ENCODE data around the gene SIVA1. TPM values are rescaled to one million over a fixed set of nuclear protein-coding genes. Genes with fewer than 3 reads are reported as not detected.

Gene SIVA1
- total RNA-seq, 2 donors from 2014 or later = 58.3 to 66.1 TPM

DNA sequence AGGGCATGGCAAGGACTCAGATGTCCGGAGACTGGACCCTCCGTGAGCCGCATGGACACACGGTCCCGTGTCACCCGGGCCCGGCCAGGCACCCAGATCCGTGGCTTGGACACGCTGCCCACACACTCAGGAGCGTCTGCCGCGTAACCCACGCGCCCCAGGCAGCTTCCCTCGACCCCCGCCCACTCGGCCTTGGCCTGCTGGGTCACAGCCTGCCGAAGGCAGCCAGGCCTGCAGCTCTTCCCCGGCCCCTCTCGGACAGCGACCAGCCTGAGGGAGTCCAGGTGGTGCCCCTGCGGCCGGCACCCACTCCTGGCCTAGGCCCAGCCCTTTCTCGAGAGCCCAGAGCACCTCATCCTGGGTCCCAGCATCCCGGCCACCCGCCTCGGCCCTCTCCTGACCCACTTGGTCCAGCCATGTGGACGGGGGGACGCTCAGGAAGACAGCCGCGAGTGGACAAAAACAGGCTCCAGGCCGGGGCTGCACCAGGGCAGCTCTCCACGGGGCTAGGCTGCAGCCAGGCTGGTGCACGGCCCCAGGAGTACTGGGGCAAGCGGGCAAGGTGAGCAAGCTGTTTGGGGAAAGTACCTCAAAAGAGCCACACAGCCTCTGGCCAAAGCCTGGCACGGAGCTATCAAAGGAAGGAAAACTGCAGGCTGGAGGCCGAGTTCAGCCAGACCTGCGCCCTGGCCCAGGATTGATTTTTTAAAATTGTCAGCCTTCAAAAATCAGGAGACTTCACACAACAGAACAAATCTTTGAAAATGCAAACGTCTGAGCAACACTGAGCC, 36.1 kb downstream of the SIVA1 start:
- intact Hi-C loops (cut with DNase I) = no loop called here
- DNase-seq (ENCODE audit: low spot score) = no peak

DNA sequence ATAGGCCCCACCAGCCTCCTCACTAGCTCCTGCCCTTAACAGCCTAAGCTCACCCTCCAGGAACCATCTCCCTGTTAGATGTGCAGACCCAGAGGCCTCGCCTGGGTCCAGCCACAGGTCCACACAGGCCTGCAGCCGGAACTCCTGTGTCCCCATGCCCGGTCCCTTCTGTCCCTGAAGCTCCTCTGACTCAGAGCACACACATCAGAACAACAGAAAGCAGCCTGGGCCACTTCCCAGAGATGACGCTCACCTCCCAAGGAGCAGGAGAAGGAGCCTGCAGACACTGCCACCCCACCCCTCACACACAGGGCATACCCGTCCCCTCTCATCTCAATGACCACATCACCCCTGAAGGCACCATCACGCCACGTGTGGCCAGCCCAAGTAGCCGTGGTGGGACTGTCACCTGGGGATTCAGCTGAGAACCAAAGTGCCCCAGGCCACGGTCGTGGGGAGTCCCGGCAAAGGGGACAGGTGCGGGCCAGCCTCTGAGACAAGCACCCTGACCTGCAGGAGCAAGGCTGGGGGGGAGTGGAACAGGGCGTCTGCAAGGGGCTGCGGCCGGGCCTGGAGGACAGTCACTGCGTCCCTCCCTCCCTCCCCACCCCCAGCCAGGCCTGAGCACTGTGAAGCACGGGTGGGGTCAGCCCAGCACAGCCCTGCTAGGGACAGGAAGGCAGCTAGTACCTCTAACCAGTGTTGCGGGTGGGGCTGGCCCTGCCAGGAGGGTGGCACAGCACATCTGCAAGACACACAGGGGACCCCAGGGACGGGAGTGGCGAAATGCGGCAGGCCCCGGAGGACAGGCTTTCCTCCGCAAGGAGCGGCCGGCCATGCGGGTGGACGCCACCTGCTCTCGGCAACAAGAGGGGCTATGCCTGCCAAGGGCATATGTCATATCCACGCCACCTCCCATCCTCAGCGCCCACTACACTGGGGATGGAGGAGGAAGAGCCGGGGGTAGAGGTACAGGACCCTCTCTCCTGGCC, 37.1 kb downstream of the SIVA1 start:
- intact Hi-C loops (cut with DNase I) = no loop called here

DNA sequence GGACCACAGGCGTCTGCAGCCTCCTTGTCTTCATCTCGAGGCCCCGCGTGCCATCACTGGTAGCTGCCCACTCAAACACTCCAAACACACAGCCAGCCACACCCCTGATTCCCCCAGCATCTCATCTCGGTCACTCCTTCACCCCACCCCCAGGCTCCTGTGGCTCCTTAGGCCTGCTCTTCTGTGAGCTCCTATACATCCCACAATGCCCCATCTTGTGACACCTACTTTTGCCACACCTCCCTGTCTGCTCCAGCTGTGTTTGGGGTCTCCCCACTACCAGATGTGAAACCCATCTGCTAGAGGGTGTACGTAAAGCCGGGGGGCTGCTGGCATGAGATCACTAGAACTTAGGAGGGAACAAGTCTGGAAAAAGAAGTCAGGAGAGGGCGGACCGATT, 38.5 kb downstream of the SIVA1 start:
- intact Hi-C loops (cut with DNase I) = no loop called here
- no peak for DNase-seq (ENCODE audit: low spot score)

More for the DNA sequence above, 37.1 kb downstream of the SIVA1 start:
- DNase-seq (ENCODE audit: low spot score) = no peak

DNA sequence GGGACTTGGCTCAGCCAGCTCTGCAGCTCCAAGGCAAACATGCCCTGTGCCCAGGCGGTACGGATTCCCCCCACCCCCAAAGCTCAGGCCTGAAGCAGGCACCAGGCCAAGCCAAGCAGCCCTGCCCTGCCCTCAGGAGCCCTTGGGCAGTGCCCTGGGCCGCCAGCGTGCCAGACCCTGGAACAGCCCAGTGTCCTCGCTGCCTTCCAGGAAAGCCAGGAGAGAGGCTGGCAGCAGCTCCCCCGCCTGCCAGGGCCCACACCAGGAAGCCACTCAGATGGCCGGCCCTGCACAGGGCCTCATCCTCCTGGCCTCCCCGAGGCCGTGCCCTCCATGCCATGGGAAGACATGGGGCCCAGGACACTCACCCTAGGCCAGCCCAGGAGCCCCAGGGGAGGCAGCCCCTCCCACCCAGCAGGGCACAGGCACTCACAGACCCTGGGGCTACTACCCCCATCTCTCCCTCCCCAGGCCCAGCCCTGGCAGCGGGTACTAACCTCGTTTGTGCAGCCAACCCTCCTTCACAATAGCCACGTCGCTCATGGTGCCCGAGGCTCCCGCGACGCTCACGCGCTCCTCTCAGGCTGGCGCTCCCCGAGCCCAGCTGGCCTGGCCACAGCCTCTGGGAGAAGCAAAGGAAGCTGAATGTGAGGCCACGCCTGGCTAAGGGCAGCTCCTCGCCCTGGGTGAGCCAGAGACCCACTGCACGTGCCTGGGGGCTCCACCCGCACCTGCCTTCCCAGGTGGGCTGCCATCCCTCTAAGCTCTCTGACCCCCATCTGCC, 39.3 kb downstream of the SIVA1 start:
- DNase-seq (ENCODE audit: low spot score) = no peak
- intact Hi-C loops (cut with DNase I) = no loop called here

DNA sequence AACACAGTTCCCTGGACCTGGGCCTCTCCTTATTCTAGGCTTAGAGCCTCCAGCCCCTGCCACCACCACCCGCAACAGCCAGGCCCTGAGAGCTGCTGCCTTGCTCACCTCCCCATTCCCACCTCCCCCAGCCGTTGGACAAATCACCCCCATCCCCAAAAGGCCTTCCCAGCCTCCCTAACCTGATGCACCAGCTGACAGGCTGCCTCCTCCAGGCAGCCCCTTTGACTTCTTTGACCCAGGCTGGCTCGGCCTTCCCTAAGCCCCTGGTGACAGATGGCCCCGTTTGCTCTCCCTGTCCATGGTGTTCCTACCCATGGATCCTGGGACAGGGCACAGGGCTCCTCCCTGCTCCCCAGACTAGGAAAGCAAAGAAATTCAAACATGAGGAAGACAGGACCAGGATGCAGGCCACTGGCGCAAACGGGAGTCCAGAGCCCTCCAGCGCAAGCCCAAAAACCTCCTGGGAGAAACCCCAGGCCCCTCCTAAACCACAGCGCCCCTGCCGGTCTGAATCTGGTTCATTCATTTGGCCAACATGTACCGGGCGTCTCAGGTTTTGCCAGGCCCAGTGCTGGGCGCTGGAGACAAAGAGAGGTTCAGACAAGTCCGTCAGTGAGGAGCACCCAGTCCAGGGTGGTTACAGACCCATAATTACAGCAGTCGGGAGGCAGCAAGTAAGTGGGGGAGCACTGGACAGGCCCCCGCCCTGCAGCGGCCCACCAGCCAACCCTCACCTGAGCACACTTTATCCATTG, 40.2 kb downstream of the SIVA1 start:
- DNase-seq (ENCODE audit: low spot score) = no peak
- intact Hi-C loops (cut with DNase I) = no loop called here

DNA sequence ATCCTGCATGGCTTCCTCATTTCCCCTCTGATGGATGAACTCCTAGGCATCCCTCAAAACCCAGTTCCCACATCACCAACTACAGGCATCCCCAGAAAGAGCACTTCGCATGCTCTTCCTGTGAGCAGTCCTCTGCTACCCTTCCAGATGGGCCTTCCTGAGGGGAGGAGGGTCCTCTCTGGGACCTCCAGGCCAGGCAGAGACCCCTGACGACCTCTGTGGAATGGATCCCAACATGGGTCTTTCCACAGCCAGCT, 40.7 kb downstream of the SIVA1 start:
- no peak for DNase-seq (ENCODE audit: low spot score)
- intact Hi-C loops (cut with DNase I) = no loop called here

DNA sequence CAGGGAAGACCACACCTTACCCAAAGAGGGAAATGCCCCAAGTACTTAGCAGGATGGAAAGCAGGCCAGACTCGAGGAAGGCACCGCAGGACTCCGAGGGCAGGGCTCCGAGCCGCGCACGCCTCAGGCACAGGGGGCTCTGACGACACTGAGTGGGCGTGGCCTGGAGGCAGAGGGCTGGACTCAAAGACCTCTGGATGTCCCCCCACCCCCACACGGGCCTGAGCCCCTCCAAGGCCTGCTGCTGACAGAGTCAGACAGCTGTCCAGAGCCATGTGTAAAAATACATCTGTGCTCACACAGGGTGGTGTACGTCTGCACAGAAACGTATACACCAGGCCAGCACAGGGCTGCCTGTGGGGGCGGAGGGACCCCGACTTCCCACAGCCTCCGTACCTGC, 41.2 kb downstream of the SIVA1 start:
- no peak for DNase-seq (ENCODE audit: low spot score)
- intact Hi-C loops (cut with DNase I) = no loop called here

DNA sequence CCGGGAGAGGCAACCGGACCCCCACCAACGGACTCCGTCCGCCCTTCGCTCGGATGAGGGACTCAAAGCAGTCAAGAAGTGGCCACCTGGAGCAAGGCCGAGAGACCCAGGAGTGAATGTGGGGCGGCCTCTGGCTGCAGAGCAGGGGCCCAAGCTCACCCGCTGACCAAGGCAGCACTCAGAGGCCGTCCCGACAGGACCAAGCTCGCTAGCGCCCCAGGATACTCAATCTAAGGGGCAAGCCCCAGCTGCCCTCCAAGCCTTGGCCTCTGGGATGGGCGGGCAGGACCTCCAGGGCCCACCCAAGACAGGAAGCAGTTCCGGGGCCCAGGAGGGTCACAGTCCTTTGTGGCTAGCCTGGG, 41.7 kb downstream of the SIVA1 start:
- DNase-seq (ENCODE audit: low spot score) = no peak
- intact Hi-C loops (cut with DNase I) = no loop called here

DNA sequence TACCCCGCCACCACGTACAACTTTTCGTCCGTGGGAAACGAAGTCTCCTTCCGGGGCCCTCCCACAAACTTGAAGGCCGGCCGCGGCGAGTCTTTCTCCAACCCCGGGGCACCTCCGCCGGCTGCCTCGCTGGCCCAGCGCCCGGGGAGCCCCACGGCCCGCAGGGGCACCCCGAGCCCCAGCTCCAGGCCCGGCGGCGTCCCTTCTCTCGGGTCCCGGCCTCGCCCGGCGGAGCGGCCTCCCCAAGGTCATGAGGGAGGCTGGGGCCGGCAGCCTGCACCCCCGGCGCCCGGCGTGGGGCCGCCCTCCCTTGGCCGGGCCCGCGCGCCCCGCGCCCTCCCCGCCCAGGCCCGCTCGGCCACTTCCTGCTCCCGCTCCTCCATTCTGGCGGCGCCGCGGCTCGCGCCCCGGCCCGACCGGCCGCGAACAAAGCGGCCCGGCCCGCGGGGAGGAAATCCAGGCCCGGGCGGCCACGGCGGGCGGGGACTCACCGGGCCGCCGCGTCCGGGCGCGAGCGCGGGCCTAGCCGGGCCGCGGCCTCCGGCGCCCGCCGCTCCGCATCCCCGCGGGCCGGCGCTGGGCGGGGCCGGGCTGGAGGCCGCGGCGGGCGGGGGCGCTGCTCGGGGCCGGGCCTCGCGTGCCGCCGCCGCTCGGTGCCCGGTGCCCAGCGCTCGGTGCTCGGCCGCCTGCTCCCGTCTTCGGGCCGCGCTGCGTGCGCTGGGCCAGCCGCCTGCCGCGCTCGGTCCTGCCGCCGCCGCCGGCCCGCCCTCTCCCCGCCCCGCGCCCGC, 42.2 kb downstream of the SIVA1 start, which contains the start of gene AKT1:
TSS of gene AKT1 (minus strand) at position 756 of the 788 bp plus-strand sequence. CDS start 3,105 bp downstream, outside the sequence.
- DNase-seq (ENCODE audit: low spot score) = no peak
- intact Hi-C loops (cut with DNase I) = no loop called here

DNA sequence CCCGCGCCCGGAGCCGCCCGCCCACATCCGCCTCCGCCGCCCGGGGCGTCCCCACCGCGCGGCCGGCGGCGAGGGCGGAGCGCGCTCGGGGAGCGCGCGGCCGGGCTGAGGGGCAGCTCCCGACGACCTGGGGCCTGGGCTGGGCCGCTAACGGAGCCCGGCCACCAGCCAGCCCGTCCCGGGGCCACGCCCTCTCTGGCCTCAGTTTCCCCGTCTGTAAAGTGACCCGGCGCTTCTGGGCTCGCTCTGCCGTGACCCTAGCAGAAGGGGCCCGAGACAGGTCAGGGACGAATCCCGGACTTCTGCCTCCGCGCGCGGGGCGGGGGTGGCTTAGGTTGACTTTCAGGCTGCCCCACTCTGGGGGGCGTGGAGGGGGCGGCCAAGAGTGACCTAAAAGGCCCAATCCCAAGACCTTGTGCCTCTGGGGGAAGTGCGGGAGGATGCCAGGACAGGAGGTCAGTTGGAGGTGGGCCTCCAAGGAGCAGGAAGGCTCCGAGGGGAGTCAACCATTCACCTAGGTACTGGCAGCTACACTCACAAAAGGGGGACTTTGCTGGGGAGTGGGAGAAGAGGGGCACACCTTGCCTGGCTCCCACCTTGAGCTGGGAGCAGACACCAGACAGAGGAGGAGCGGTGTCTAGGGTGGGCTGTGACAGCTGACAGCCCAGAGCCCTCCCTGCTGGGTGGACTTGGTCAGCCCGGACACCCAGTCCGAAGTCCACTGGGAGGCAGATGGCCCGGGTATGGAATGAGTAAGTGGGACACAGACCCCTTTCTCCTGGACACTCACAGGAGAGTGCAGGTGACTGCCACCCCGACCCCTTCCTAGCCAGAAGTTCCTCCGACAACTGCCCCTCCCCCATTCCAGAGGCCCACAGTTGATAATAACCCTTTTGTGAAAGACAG, 43.1 kb downstream of the SIVA1 start:
- DNase-seq (ENCODE audit: low spot score) = no peak
- intact Hi-C loops (cut with DNase I) = no loop called here

DNA sequence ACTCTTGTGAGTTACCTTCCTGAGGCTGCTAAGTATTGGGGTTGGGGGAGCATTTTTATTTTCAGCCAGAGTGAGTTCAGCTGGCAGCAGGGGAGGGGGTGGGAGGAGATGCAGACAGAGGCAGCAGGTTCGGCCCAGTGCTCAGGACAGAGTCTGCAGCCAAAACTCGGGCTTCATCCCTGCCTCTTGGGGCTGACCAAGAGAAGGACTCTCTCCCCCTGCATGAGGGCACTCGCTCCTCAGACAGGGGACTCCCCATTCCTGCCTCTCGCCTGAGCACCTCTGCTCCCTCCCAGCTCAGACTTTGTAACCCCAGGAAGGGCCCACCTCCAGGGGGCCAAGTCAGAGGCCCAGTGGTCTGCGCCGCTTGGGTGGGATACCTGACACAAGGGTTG, 43.7 kb downstream of the SIVA1 start:
- intact Hi-C loops (cut with DNase I) = no loop called here
- DNase-seq (ENCODE audit: low spot score) = no peak

DNA sequence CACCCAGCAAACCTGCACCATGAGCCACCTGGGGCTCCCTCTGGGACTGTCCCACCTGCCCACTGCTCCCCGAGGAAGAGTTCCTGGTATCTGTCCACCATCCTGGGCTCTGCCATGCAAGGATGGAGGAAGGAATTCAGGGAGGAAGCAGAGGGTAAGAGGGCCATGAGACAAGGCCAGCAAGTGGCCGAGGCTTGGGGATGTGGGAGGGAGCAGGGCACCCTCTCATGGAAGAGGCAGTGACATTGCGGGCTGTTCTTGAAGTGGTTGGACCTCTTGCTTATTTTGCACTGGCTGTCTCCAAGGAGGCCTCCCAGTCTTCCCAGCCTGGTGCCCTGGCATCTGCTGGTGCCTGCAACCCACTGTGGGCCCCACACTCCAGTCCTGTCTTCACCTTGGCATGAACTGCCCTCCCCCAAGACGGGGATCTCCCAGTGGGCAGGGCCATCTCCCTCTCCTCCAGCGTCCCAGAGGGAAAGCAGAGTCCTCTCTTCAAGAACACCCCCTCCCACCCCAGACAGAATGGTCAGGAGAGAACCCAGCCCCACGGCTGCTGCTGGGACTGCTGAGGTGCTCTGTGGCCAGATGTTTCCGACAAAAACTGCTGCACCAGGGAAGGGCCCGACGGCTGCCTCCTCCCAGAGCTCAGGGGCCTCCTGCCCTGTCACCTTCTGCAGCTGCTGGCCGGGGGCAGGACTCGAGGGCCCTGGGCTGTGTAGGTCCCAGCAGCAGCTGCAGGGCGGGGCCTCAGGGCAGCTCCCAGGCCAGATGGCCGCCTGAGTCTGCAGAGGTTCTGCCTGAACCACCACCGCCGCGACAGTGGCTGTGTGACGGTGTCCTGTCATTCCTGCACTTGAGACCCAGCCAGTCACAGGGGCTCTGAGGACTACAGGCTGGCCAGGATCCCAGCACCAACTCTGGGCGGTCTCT, 44.4 kb downstream of the SIVA1 start:
- no peak for DNase-seq (ENCODE audit: low spot score)
- intact Hi-C loops (cut with DNase I) = no loop called here

DNA sequence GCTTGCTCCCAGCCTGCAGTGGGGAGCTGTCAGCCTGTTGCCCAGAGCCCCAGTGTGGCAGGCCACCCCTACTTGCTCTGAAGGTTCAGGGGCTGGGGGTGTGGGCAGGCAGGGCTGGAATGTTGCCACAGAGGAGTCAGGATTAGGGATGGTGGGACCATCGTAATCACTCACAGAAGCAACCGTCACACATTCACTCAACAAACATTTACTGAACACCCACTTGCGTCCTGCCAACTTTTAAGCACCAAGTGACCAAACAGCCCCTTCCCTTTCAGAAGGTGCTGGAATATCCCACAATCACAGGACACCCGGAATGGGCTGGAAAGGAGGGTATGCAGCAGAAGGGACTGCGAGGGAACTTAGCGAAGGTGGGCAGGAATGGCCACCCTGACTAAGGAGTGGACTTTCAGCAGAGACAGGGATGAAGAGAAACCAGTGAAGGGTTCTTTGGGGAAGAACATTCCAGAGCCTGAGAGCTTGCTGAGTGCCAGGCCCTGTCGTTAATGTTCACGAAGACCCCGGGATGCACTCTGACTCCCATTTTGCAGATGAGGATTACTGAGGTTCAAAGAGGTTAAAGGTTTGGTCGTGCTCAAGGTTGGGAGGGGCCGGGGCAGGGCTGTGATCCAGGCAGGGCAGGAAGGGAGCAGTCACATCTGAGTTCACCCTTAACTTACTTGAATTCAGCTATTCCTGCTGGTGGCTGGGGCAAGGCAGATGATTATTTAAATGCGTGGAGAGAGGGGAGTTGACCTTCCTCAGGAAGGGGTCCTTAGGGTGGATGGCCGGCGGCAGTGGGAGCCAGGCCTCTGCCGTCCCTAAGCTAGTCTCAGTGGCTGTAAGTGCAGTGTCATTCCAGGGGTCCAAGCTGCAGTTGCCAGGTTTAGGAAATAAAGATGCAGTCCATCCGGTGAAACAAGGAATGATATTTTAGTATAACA, 45.6 kb downstream of the SIVA1 start:
- intact Hi-C loops (cut with DNase I) = no loop called here
- no peak for DNase-seq (ENCODE audit: low spot score)

DNA sequence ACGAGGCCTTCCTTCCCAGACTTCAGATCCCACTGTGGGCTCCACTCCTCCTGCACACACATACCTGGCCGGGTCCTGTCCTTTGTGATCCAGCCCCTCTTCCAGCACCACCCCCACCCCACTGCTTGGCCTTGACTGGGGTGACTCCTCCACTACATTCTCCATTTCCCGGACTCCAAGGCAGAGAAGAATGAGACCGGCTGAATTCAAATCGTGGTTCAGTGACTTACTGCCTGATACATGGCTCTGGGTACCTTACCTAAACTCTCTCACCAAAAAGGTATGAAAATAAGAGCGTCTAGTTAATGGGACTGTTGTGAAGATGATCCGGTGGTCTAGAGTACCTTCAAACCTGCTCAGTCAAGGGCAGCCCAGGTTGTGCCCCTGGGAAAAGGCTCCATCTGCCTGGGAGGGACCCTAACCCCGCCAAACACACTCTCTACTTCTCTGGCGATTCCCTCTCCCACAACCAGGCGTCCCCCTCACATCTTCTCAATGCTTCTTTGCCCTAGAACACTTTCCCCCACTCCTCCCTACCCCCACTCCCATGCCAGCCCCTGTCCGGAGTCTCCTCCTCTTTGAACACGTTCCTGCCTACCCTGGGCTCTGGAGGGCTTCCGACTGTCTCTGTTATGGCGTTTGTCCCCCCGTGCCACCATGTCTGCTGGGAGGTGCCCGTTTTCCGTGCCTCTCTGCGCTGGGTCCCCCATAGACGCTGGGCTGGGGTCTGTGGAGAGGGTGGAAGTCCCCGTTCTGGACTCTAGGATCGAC, 46.5 kb downstream of the SIVA1 start:
- DNase-seq (ENCODE audit: low spot score) = no peak
- intact Hi-C loops (cut with DNase I) = no loop called here

Data from posterior vena cava (tissue), 2 donors.